ENCODE measurements around the gene HSPH1.
"Not testable (repeated sequence)": the region's sequence is repeated elsewhere in the genome, so short reads cannot be mapped to it uniquely, and the experiment has no call there.

Gene HSPH1

GRCh38 chr13:31122544-31123260, 39.0 kb downstream of the HSPH1 start:
- no peak for DNase-seq

- no peak for DNase-seq
Observed at GRCh38 chr13:31122143-31122542, 39.6 kb downstream of the HSPH1 start.

- no peak for DNase-seq
Observed at GRCh38 chr13:31121379-31122140, 40.1 kb downstream of the HSPH1 start.

DNA sequence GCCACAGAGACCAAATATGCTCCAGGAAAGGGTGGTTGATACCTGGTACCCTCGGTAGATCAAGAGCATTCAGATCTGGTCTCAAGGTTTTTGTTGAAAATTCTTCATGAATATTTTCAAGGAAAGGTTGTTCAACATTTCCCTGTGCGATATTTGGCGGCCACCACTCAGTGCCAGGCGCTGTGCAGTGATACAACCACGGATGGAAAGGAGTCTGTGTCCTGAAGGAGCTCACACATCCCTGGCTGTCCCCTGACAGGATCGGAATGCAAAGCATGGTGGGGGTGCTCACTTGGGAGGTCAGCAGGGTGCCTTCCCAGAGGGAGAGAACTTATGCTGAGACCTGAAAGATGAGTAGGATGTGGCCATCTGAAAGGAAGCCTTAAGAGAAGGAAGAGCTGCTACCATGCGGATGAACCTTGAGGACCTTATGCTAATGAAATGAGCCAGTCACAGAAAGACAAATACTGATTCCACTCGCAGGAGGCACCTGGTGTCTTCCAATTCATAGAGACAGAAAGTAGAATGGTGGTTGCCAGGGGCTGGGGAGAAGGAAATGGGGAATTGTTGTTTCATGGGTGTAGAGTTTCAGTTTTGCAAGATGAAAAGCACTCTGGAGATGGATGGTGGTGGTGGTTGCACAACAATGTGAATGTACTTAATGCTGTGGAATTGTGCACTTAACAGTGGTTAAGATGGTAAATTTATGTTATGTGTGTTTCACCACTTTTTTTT, 41.6 kb downstream of the HSPH1 start:
- no peak for DNase-seq

DNA sequence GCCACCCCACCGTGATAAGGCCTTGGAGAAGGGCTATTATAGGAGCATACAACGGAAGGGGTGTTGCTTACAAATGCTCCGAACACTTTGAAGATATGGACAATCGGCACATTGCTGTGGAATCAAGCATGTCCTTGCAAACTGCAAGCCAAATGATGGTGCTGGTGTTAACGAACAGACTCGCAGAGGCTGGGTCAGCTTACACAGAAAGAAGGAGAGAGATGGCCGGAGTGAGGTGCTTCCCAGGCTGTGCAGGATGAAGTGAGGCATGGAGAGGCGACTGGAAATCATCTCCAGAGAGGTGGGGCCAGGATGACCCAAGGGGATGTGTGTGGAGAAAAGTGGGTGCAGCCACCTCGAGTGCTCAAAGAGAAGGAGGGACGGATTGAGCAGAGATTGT, 42.2 kb downstream of the HSPH1 start:
- no peak for DNase-seq

DNA sequence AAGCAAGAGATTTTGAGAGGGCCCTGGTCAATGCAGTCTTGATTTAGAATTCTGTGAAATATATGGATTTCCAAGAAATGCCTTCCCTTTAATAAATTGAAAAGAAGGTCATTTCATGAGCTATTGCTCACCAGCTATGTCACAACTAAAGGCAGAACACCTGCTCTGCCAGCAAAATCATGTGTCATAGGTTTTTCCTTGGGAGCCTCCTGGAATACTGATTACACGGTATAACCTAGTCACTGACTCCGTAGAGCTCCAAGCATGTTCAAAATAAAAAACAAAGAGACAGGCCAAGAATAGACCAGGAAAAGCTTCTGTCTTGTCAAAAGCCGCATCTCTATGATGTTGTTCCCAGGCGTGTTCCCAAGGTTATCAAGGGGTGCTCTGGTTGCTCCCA, 45.5 kb downstream of the HSPH1 start:
- no peak for DNase-seq

- no peak for DNase-seq
Observed at GRCh38 chr13:31115616-31116015, 46.1 kb downstream of the HSPH1 start.

- no peak for DNase-seq
Observed at GRCh38 chr13:31114641-31115040, 47.1 kb downstream of the HSPH1 start.

- DNase-seq, result no peak
Observed at GRCh38 chr13:31111136-31111535, 50.6 kb downstream of the HSPH1 start.

DNA sequence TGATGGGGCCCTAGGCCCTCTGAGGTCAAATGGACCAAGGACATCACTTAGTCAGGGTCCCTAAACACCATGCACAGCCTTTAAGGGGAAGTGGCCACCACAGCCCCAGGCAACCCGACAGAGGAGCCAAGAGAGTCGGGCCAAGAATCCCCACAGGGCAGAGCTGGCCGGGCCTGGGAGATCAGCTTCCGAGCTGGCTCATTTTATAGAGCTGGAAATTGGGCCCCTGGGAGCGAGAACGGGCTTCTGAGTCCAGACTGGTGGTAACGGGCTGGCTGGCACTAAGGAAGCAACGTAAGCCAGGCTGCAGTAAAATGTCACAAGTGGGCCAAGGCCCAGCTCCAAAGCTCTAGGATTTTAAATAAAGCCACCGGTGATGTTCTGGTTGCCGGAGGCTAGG, 51.1 kb downstream of the HSPH1 start:
- DNase-seq, result no peak

DNA sequence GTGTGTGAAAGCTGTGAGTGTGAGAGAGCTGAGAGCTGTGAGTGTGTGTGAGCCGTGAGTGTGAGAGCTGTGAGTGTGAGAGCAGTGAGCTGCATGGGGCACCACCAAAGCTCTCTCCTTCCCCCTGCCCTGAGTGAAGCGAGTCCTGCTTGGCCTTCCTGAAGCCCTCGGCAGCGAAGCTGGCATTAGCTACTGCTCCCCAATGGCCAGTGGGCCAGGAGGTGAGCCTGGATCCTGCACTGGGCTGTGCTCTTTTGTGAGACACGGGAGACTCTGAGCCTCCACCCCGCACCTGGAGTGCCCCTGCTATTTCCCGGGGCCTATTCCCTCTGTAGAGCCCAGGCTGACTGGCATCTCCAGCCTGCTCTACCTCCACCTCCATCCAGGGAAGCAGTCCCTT, 51.5 kb downstream of the HSPH1 start:
- DNase-seq, result no peak

DNA sequence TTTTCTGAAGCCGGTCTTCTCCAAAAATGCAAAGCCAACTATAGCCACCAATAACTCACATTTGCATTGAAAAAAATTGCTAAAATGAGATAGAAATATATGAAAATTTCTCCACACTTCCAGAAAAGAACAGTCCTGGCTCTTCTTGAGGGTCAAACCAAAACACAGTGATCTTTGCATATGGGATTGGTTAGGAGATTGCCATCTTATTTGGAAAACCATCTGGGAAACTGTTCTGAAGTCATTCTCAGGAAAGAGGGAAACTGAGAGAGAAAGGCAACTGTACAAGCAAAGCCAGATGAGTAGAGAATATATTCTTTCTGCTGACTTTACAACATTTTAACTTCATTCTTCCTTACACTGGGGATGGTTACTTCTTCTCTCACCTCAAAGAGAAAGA, 54.6 kb downstream of the HSPH1 start:
- DNase-seq, result no peak

DNA sequence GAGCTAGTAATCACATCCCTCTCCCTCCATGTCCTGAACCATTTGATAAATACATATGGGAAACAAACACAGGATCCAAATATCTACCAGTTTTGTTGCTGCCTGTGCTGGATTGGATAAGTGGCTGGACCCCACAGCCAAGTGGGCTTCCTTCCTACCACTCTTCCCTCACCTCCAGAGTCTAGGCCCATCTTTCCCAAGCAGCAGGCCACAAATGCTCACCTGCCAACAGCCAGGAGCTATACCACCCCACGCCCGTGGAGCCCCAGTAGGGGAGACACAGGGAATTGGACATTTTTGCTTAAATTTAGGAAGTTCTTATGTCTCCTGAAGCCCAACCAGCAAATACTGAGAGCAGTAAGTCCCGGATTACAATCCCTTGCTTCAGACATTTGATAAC, 55.8 kb downstream of the HSPH1 start:
- DNase-seq, result no peak

DNA sequence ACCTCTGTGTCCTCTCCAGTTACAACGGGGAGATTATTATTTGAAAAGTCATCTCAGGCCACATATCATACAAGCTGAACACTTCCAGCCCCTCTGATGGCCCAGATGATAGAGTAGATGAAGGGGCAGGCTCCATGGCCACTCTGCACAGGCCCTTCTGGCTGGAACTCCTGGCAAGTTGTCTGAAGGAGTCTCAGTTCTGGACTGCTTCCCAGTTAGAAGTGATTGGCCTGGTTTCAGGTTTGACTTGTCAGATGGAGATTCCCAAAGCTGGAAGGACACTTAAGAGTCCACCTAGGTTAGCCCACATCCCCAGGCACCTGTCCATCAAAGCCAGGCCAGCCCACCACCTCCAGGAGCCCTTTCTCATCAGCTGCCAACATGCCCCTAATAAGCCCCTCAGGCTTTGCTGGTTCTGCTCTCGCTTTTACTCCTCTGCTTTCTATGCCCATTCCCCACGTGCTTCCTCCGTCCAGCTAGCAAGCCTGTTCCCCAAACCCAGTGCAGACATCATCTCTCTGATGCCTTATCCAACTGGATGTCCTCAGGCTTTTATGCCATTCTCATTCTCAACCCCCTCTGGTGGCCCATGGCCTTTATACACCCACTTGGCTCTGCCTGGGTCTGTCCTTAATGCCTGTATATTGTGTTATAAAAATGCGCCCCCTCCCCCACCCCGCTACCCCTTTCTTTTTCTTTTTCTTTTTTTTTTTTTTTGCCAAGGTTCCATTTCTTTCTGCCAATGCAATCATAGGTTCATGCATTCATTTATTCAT, 56.5 kb downstream of the HSPH1 start:
- DNase-seq, result no peak

- DNase-seq, result no peak
Observed at GRCh38 chr13:31102905-31103304, 58.8 kb downstream of the HSPH1 start.

DNA sequence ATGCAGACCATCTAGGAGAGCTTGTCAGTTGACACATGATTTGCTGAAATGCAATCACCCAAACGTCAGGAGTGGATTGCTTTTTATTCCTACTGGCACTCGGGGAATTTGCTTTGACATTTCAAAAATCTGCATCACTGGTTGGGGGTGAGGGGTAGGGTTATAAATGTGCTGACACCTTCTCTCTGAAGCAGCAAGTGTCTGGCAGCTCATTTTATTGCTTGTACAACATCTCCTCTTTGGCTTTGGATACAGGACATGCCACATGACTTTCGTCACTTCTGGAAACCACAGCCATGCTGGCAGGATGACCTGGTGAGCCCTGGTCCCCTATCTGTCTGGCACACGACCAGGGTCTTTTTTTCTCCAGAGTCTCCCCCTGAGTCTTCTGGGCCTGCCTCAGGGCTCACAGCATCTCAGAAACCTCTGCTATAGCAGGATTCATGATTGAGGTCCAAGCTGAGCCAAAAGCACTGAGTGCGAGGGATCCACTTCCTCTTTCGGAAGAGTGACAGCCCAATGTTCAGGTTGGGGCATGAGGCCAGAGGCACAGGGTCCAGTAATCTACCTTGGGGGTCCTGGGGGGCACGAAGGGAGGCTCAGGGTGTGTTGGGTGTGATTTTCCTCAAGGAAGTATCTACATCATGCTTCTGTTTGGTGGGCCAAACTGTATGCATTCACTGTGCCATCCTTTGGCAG, 60.1 kb downstream of the HSPH1 start:
- no peak for DNase-seq

DNA sequence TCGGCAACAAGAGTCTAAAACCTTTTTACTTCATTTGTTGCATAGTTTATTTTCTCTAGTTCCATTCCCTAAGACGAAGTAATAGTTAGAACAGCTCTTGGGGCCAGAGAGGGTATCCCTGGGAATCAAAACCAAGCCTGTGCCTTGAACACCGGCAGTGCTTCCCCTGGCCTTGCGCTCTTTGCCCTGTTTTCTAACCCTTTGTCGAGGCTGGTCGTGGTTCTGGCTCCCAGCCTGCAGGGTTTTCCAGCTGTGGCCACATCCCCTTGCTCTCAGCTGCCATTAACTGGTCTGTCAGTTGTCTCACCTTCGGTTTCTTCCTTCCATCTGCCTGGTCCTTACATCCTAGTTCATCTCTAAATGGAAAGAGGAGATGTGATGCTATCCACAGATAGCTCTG, 61.0 kb downstream of the HSPH1 start:
- no peak for DNase-seq

GRCh38 chr13:31097911-31098434, 63.7 kb downstream of the HSPH1 start:
- DNase-seq, result not testable (repeated sequence)

DNA sequence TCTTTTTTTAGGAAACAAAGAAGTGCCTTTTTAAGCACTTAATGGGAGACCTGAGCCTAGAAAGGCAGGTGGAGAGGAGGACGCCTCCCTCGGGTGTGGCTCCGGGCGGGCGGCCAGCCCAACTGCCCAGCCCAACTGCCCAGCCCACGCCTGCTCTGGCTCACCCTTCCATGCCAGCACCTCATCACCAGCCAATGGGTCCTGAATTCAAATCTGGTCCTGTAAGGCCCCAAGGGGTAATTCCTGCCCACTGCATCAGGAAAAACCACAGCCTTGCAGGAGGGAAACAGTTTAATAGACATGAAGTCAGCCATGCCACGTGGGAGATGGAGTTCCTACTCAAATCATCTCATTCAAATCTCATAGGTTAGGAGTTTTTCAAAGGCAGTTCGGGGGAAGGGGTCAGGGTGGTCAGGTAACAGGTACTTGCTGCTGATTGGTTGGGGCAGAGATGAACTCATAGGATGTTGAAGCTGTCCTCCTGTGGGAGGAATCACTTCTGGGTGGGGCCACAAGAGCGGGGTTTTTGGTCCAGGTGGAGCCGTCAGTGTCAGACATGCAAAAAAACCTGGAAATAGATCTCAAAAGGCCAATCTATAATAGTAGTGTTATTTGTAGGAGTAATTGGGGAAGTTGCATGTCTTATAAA, 64.9 kb downstream of the HSPH1 start:
- DNase-seq, result no peak

DNA sequence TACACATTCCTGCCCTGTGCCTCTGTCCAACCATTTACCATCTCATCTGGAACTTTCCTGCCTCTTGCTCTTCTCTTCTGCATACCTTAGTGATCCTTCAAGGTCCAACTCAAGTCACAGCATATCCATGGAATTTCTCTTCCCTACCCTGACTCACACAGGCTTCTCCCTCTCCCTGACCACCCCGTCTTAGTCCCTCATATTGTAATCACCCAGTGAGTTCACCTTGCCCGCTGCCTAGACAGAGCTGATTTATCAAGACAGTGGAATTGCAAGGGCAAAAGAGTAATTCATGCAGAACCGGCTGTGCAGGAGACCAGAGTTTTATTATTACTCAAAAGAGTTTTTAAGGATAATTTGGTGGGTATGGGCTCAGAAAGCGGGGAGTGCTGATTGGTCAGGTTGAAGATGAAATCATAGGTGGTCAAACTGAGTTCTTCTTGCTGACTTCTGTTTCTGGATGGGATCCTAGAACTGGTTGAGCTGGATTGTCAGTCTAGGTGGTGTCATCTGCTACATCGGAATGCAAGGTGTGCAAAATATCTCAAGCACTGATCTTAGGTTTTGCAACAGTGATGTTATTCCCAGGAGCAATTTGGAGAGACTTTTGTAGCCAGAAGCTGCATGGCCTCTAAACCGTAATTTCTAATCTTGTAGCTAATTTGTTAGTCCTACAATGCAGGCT, 67.2 kb downstream of the HSPH1 start:
- DNase-seq, result no peak

Data from stimulated activated CD4-positive, alpha-beta T cell treated with anti-CD3 and anti-CD28 coated beads, Interleukin-12 subunit alpha, Interleukin-12 subunit beta, amount 100 ng/mL, for 4 hours (primary cell).